ENCODE measurements around the gene KRTAP21-3.
"Not testable (repeated sequence)": the region's sequence is repeated elsewhere in the genome, so short reads cannot be mapped to it uniquely, and the experiment has no call there.

KRTAP21-3 gene

GRCh38 chr21:30718239-30718909, at the start of gene KRTAP21-3:
Gene KRTAP21-3, minus strand, starts transcription at chr21:30718777. Its CDS starts 18 bp downstream, at chr21:30718759.
- DNase-seq (ENCODE audit: low read depth), result no peak

GRCh38 chr21:30760776-30761175, 42.2 kb upstream of the KRTAP21-3 start:
- DNase-seq (ENCODE audit: low read depth), result no peak

- no peak for DNase-seq (ENCODE audit: low read depth)
Measured at GRCh38 chr21:30758306-30758705, 39.7 kb upstream of the KRTAP21-3 start.

DNA sequence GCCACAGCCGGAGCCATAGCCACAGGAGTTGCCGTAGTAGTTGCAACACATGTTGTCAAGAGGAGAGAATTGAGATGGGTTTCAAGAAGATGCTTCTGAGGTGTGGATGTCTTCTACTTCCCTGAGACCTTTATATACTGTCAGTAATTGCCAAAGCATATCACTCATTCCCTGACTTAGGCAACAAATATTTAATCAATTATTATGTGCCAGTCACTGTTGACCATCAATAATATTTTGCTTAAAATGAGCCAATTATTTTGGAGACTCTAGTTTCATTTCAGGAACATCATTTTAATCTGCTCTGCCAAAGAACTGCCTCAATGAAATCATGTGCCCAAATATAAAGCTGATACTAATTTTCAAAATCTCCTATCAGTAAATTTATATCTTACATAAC, 36.8 kb upstream of the KRTAP21-3 start, which contains the start of gene KRTAP21-1:
TSS of gene KRTAP21-1 (minus strand) at position 101 of the 400 bp plus-strand sequence. CDS start at position 51, 50 bp downstream.
- not testable (repeated sequence) for DNase-seq (ENCODE audit: low read depth)

DNA sequence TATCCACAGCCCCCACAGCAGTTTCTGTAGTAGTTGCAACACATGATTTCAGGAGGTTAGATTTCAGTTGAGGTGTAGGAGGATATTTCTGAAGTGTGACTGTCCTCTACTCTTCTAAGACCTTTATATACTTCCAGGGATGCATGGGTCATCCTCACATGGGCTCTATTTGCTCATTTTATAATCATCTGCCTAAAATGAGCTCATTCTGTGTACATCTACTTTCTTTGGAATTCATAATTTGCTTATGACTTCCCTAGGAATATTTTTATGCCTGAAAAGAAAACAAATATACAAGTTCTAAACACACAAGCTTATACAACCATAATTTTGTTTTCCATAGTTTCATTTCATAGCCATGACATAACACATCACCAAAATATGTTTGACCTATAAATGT, 28.6 kb upstream of the KRTAP21-3 start, which contains the start of gene KRTAP21-2:
TSS of gene KRTAP21-2 (minus strand) at position 101 of the 400 bp plus-strand sequence. CDS start at position 44, 57 bp downstream.
- DNase-seq (ENCODE audit: low read depth), result no peak

GRCh38 chr21:30740462-30740861, 21.9 kb upstream of the KRTAP21-3 start:
- no peak for DNase-seq (ENCODE audit: low read depth)

- no peak for DNase-seq (ENCODE audit: low read depth)
Measured at GRCh38 chr21:30733026-30733425, 14.4 kb upstream of the KRTAP21-3 start.

- no peak for DNase-seq (ENCODE audit: low read depth)
Measured at GRCh38 chr21:30726726-30727125, 8.1 kb upstream of the KRTAP21-3 start.

GRCh38 chr21:30719401-30719800, 824 bp upstream of the KRTAP21-3 start:
- DNase-seq (ENCODE audit: low read depth), result no peak

GRCh38 chr21:30717105-30717504, 1.5 kb downstream of the KRTAP21-3 start:
- DNase-seq (ENCODE audit: low read depth), result no peak

GRCh38 chr21:30714946-30715345, 3.6 kb downstream of the KRTAP21-3 start:
- DNase-seq (ENCODE audit: low read depth), result no peak

DNA sequence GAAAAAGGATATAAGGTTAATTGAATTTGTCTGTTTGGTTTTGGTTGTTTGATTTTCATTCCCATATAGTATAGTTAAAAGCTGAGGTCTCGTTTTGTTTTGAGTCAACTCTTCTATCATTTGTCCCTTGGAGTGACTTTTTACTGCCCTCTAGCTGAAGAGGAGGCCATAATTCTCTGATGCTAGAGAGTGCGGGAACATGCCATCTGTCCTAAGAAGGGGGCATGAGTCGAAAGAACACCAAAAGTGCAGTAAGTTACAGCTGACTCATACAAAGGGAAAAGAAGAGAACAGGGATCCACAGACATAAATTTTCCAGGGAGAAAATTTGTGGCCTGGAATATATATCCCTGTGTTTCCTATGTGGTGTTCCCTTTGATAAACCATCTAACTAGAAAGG, 4.1 kb downstream of the KRTAP21-3 start:
- no peak for DNase-seq (ENCODE audit: low read depth)

GRCh38 chr21:30713766-30714165, 4.8 kb downstream of the KRTAP21-3 start:
- DNase-seq (ENCODE audit: low read depth), result no peak

DNA sequence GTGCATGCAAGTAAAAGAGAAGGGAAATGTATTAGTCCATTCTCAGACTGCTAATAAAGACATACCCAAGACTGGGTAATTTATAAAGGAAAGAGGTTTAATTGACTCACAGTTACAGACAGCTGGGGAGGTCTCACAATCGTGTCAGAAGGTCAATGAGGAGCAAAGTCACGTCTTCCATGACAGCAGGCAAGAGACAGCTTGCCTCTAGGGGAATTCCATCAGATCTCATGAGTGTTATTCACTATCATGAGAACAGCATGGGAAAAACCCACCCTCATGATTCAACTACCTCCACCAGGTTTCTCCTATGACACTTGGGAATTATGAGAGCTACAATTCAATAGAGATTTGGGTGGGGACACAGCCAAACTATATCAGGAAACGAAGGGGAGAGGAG, 8.1 kb downstream of the KRTAP21-3 start:
- DNase-seq (ENCODE audit: low read depth), result no peak

DNA sequence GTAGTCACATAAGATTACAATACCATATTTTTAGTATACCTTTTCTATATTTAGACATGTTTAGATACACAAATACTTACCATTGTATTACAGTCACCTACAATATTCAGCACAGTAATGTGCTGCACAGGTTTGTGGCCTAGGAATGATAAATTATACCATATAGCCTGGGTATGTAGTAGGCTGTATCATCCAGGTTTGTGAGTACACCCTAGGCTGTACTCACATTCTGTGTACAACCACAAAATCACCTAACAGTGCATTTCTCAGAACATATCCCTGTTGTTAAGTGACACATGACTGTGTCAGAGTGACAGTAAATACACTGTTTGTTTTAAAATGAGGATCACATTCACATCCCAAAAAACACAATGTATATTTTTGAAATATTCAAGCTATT, 11.2 kb downstream of the KRTAP21-3 start:
- DNase-seq (ENCODE audit: low read depth), result no peak

GRCh38 chr21:30695956-30696355, 22.6 kb downstream of the KRTAP21-3 start:
- DNase-seq (ENCODE audit: low read depth), result no peak

DNA sequence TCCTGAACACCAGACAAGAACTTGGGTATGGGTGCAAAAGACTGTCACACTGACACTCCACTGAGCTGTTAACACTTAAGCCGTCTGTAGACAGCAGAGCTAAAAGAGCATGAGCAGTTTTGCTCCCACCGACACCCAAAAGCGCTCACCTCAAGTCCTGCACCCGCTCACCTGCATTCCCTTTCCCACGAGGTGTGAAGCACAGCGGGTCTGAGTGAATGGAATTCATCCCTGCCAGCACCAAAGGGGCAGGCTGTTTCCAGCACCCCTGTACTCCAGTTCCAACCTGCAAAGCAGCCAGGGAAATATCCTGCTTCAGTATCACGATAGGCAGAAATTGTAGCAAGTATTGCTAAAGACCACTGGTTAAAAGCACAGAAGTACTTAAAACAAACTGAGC, 28.8 kb downstream of the KRTAP21-3 start:
- DNase-seq (ENCODE audit: low read depth), result no peak

GRCh38 chr21:30684506-30684905, 34.1 kb downstream of the KRTAP21-3 start:
- no peak for DNase-seq (ENCODE audit: low read depth)

GRCh38 chr21:30680586-30680985, 38.0 kb downstream of the KRTAP21-3 start:
- no peak for DNase-seq (ENCODE audit: low read depth)

DNA sequence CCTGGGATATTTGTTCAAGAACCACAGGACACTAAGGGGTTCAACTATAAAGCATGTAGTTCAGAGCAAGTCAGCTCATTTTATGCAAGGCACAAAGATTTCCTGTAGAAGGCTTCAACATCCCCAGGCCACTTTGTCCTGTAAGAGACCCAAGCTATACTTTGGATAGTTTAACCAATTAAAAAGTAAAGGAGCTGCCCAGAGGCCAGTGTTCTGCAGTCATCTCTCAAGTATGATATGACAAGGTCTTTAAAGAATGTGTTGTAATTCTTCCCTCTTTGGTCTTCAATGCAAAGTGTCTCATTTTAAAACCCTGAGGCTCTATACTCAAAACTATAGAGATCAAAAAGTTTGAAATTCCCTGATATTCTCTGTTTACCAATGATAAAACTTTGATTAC, 41.8 kb downstream of the KRTAP21-3 start:
- DNase-seq (ENCODE audit: low read depth), result no peak

DNA sequence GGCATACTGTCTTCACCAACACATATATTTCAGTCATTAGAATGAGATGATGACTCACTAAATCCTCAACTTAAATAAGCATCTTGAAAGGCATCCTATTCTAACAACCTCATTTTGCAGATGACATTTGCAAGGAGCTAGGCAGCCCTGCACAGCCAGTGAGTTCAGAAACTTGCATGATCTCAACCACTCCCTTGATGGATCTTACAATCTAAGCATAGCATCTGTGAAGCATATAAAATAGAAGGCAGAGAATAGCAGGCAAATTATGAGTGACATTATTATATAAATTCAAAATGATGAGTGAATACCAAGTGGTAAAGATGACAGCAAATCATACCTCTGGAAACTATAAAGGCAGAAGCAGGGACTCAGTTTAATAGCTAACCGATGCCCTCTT, 44.3 kb downstream of the KRTAP21-3 start:
- no peak for DNase-seq (ENCODE audit: low read depth)

- DNase-seq (ENCODE audit: low read depth), result no peak
Measured at GRCh38 chr21:30672985-30673650, 45.5 kb downstream of the KRTAP21-3 start.

DNA sequence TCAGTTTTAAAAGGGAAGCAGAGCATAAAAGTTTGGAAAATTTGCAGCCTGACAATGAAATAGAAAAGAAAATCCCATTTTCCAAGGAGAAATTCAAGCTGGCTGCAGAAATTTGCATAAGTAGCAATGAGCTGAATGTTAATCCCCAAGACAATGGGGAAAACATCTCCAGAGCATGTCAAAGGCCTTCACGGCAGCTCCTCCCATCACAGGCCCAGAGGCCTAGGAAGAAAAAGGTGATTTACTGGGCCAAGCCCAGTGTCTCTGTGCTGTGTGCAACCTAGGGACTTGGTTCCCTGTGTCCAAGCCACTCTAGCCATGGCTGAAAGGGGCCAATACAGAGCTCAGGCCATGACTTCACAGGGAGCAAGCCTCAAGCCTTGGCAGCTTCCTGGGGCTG, 49.8 kb downstream of the KRTAP21-3 start:
- no peak for DNase-seq (ENCODE audit: low read depth)

Data from activated T-cell treated with anti-CD3 and anti-CD28 coated beads for 1 hour (primary cell).